ENCODE data around the gene DNASE1L1.

DNA sequence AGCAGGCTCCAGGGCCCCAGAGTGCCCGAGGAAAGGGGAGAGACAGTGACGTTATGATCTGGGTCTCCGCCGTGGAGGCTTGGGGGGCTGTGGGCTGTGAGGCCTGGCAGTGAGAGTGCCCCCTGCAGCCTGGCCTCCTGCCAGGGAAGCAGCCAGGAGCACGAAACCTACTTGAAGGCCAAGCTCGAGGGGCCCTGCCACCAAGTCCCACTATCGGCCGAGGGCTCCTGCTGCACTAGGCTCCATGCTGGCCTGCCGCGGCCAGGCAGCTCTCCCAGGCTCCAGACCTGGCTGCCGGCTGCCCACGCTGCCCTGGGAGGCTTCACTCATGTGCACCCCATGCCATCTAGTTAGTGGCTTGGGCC lies 53.3 kb downstream of the DNASE1L1 start:
- no peak for TF ChIP-seq EZH2 (IDR thresholded peaks at IDR 0.05; ENCODE audit: low read length, missing control alignments)
- no peak for TF ChIP-seq CTCF (conservative IDR thresholded peaks at IDR 0.05 in 1 of 2, IDR thresholded peaks at IDR 0.05 in 1 of 2; ENCODE audit: low read depth in 1 of 2, low read length in 2 of 2)

Measured in fibroblast of lung (primary cell).